WTC11 (cell line): ENCODE measurements around the gene SPRYD7. TPM values are rescaled to one million over a fixed set of nuclear protein-coding genes. Genes with fewer than 3 reads are reported as not detected.

Experiments
- ATAC-seq: fragments of 200-7000 bp; cut with Tn5 transposase; 2 replicates; pipeline ENCODE4 v1.10.0; 2021; ENCODE audit warnings: mild to moderate bottlenecking, moderate library complexity
- CTCF ChIA-PET: fragments of 300-600 bp; sonication (Branson Sonifier 250); formaldehyde crosslinking; loops from one replicate; lab custom pipeline; 2021; ENCODE audit warnings: antibody characterized with exemption; lab: Charles Lee
- POLR2A ChIA-PET: fragments of 350-600 bp; sonication (Branson Sonifier 250); formaldehyde crosslinking; loops from one replicate; lab custom pipeline; 2021; ENCODE audit warnings: antibody characterized with exemption; lab: Charles Lee
- DNase-seq: peaks from one replicate; pipeline ENCODE4 v3.0.0; 2021; ENCODE audit warnings: low spot score
- H3K27ac Mint-ChIP-seq: 2 replicates; pipeline ENCODE4 v1.8.0; 2021; ENCODE audit warnings: mixed read lengths
- H3K27me3 Mint-ChIP-seq: 2 replicates; pipeline ENCODE4 v1.8.0; 2021; ENCODE audit warnings: low read depth, mild to moderate bottlenecking, moderate library complexity, mixed read lengths
- H3K36me3 Mint-ChIP-seq: 2 replicates; pipeline ENCODE4 v1.8.0; 2021; ENCODE audit warnings: mixed read lengths
- H3K4me1 Mint-ChIP-seq: 2 replicates; pipeline ENCODE4 v1.8.0; 2022; ENCODE audit warnings: mixed read lengths
- H3K4me3 Mint-ChIP-seq: 2 replicates; pipeline ENCODE4 v1.8.0; 2021; ENCODE audit warnings: mild to moderate bottlenecking, moderate library complexity, mixed read lengths
- H3K9me3 Mint-ChIP-seq: 2 replicates; pipeline ENCODE4 v1.8.0; 2021; ENCODE audit warnings: mixed read lengths
- CREM ChIP-seq: sonication (generic); formaldehyde crosslinking; IDR thresholded peaks from 2 replicates; pipeline ENCODE4 v1.8.1; 2022; ENCODE audit warnings: mild to moderate bottlenecking, missing genetic modification reagents, moderate library complexity
- FOXK1 ChIP-seq: sonication (generic); formaldehyde crosslinking; IDR thresholded peaks from 2 replicates; pipeline ENCODE4 v1.8.0; 2022; ENCODE audit warnings: mild to moderate bottlenecking, moderate library complexity, missing genetic modification reagents
- FOXP1 ChIP-seq: sonication (generic); formaldehyde crosslinking; IDR thresholded peaks from 2 replicates; pipeline ENCODE4 v1.8.0; 2022; ENCODE audit warnings: missing genetic modification reagents, mild to moderate bottlenecking, moderate library complexity, borderline replicate concordance
- GTF2I ChIP-seq: fragments of 250-450 bp; sonication (Bioruptor Pico); conservative IDR thresholded peaks from 2 replicates; pipeline ENCODE4 v1.4.0; 2021; ENCODE audit warnings: mild to moderate bottlenecking
- MYBL2 ChIP-seq: sonication (generic); formaldehyde crosslinking; IDR thresholded peaks from 2 replicates; pipeline ENCODE4 v1.8.1; 2023; ENCODE audit warnings: mild to moderate bottlenecking, moderate library complexity, missing genetic modification reagents
- NFE2L1 ChIP-seq: sonication (generic); formaldehyde crosslinking; IDR thresholded peaks from 2 replicates; pipeline ENCODE4 v1.8.1; 2023; ENCODE audit warnings: missing genetic modification reagents
- SMAD4 ChIP-seq: sonication (generic); formaldehyde crosslinking; IDR thresholded peaks from 2 replicates; pipeline ENCODE4 v1.8.0; 2022; ENCODE audit warnings: mild to moderate bottlenecking, missing genetic modification reagents
- TEAD1 ChIP-seq: sonication (generic); formaldehyde crosslinking; IDR thresholded peaks from 2 replicates; pipeline ENCODE4 v1.8.0; 2022; ENCODE audit warnings: mild to moderate bottlenecking, missing genetic modification reagents
- ZBTB21 ChIP-seq: sonication (generic); formaldehyde crosslinking; IDR thresholded peaks from 2 replicates; pipeline ENCODE4 v1.8.1; 2023; ENCODE audit warnings: mild to moderate bottlenecking, missing genetic modification reagents, borderline replicate concordance
- ZNF232 ChIP-seq: sonication (generic); formaldehyde crosslinking; IDR thresholded peaks from 2 replicates; pipeline ENCODE4 v1.8.0; 2022; ENCODE audit warnings: mild to moderate bottlenecking, missing genetic modification reagents
- ZNF263 ChIP-seq: sonication (generic); formaldehyde crosslinking; IDR thresholded peaks from 2 replicates; pipeline ENCODE4 v1.8.1; 2022; ENCODE audit warnings: low read depth, mild to moderate bottlenecking, moderate library complexity, missing genetic modification reagents
- ZNF423 ChIP-seq: fragments of 250-450 bp; sonication (Bioruptor Pico); IDR thresholded peaks from 2 replicates; pipeline ENCODE4 v2.1.2; 2022; ENCODE audit warnings: mild to moderate bottlenecking, moderate library complexity
- ZNF671 ChIP-seq: fragments of 250-450 bp; sonication (Bioruptor Pico); IDR thresholded peaks from 2 replicates; pipeline ENCODE4 v1.8.0; 2021; ENCODE audit warnings: mild to moderate bottlenecking
- total RNA-seq: library from RNA; stranded (reverse); gene quantifications from 3 replicates; pipeline ENCODE4 v1.2.3, GENCODE V29; 2021
- TF ChIP-seq, protein P1 (sequence below): sonication (generic); formaldehyde crosslinking; IDR thresholded peaks from 2 replicates; pipeline ENCODE4 v1.8.1; 2023; ENCODE audit warnings: mild to moderate bottlenecking, missing genetic modification reagents
- TF ChIP-seq, protein P2 (sequence below): sonication (generic); formaldehyde crosslinking; IDR thresholded peaks from 2 replicates; pipeline ENCODE4 v1.8.0; 2022; ENCODE audit warnings: mild to moderate bottlenecking, missing genetic modification reagents
- TF ChIP-seq, protein P3 (sequence below): sonication (generic); formaldehyde crosslinking; IDR thresholded peaks from 2 replicates; pipeline ENCODE4 v1.8.1; 2022; ENCODE audit warnings: low read depth, missing genetic modification reagents, borderline replicate concordance
- TF ChIP-seq, protein P4 (sequence below): sonication (generic); formaldehyde crosslinking; IDR thresholded peaks from 2 replicates; pipeline ENCODE4 v1.8.1; 2023; ENCODE audit warnings: mild to moderate bottlenecking, missing genetic modification reagents, moderate library complexity
- TF ChIP-seq, protein P5 (sequence below): fragments of 250-450 bp; sonication (Bioruptor Pico); IDR thresholded peaks from 2 replicates; pipeline ENCODE4 v1.9.0; 2021; ENCODE audit warnings: mild to moderate bottlenecking, borderline replicate concordance
- TF ChIP-seq, protein P6 (sequence below): sonication (generic); formaldehyde crosslinking; IDR thresholded peaks from 2 replicates; pipeline ENCODE4 v1.8.1; 2022; ENCODE audit warnings: missing genetic modification reagents, borderline replicate concordance
- TF ChIP-seq, protein P7 (sequence below): sonication (generic); formaldehyde crosslinking; IDR thresholded peaks from 2 replicates; pipeline ENCODE4 v1.8.0; 2022; ENCODE audit warnings: mild to moderate bottlenecking, missing genetic modification reagents
- TF ChIP-seq, protein P8 (sequence below): fragments of 250-450 bp; sonication (Bioruptor Pico); conservative IDR thresholded peaks from 2 replicates; pipeline ENCODE4 v1.9.0; 2021; ENCODE audit warnings: mild to moderate bottlenecking

SPRYD7 gene
- total RNA-seq, 1 experiment from 2014 or later = 3.1 TPM

DNA sequence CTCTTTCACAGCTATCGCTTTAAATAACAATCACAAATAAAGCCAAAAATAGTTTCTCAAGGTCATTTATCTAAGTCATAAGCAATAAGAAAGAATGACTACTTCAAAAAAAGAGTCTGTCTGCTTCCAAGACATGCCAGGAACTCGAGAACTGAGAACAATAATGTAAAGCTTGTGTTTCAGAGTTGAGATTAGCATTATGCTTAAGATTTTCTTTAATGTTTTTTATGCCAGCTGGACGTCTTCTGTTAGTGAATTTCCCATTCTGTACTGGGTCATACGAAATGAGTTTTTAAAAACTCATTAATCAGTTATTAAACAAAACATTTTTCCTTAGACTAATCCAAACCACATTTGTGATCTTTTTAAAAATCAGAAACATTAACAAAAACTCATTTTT lies 3.2 kb upstream of the SPRYD7 start (continued):
- TF ChIP-seq ZNF423 = no peak
- no peak for TF ChIP-seq CREM
- TF ChIP-seq FOXP1 (CRISPR knock-in tag) = no peak
- TF ChIP-seq, protein P1, sequence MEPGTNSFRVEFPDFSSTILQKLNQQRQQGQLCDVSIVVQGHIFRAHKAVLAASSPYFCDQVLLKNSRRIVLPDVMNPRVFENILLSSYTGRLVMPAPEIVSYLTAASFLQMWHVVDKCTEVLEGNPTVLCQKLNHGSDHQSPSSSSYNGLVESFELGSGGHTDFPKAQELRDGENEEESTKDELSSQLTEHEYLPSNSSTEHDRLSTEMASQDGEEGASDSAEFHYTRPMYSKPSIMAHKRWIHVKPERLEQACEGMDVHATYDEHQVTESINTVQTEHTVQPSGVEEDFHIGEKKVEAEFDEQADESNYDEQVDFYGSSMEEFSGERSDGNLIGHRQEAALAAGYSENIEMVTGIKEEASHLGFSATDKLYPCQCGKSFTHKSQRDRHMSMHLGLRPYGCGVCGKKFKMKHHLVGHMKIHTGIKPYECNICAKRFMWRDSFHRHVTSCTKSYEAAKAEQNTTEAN = no peak
- no peak for TF ChIP-seq NFE2L1
- TF ChIP-seq, protein P2, sequence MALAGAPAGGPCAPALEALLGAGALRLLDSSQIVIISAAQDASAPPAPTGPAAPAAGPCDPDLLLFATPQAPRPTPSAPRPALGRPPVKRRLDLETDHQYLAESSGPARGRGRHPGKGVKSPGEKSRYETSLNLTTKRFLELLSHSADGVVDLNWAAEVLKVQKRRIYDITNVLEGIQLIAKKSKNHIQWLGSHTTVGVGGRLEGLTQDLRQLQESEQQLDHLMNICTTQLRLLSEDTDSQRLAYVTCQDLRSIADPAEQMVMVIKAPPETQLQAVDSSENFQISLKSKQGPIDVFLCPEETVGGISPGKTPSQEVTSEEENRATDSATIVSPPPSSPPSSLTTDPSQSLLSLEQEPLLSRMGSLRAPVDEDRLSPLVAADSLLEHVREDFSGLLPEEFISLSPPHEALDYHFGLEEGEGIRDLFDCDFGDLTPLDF (CRISPR knock-in tag) = no peak

DNA sequence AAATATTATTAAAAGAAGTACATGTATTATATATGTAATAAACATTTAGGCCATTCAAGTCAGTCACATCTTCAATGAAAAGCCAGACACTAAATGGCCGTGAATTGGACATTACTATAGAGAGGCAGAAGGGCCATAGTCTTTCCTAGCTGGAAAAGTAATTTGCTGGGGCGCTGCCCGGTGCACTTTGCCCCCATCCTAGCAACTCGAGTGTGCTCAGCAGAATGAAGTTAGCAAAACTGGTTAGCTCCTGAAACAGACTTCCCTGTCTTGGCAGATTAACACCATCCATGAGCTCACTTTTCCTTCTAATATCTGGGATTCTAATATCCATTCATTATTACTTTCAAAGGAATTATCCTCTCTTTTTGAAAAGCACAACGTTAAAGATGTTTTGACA lies 2.8 kb upstream of the SPRYD7 start:
- Mint-ChIP-seq H3K4me3 (no peak overlapping the region), H3K36me3 (no peaks in the 10 kb centered on the region), H3K27me3 (peaks cover 12% of the 10 kb centered on the region), H3K4me1 (peaks cover 6% of the 10 kb centered on the region), H3K27ac (no peak overlapping the region), H3K9me3 (no peaks in the 10 kb centered on the region)
- POLR2A ChIA-PET = no interaction called here
- CTCF ChIA-PET = interaction anchor here (0.5 to 1.3 kb wide), 3 partner anchors 37 to 744 kb away, joined by 3 read pairs; no protein-coding TSS in a partner anchor
- DNase-seq = no peak
- ATAC-seq = no peak
- TF ChIP-seq ZNF671 (CRISPR knock-in tag) = no peak
- TF ChIP-seq, protein P3, sequence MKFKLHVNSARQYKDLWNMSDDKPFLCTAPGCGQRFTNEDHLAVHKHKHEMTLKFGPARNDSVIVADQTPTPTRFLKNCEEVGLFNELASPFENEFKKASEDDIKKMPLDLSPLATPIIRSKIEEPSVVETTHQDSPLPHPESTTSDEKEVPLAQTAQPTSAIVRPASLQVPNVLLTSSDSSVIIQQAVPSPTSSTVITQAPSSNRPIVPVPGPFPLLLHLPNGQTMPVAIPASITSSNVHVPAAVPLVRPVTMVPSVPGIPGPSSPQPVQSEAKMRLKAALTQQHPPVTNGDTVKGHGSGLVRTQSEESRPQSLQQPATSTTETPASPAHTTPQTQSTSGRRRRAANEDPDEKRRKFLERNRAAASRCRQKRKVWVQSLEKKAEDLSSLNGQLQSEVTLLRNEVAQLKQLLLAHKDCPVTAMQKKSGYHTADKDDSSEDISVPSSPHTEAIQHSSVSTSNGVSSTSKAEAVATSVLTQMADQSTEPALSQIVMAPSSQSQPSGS = no peak
- TF ChIP-seq, protein P4, sequence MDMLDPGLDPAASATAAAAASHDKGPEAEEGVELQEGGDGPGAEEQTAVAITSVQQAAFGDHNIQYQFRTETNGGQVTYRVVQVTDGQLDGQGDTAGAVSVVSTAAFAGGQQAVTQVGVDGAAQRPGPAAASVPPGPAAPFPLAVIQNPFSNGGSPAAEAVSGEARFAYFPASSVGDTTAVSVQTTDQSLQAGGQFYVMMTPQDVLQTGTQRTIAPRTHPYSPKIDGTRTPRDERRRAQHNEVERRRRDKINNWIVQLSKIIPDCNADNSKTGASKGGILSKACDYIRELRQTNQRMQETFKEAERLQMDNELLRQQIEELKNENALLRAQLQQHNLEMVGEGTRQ = no peak
- TF ChIP-seq ZBTB21 (CRISPR knock-in tag) = no peak
- no peak for TF ChIP-seq GTF2I (CRISPR knock-in tag)
- TF ChIP-seq ZNF263 (CRISPR knock-in tag) = no peak
- TF ChIP-seq ZNF232 = no peak
- TF ChIP-seq, protein P5, sequence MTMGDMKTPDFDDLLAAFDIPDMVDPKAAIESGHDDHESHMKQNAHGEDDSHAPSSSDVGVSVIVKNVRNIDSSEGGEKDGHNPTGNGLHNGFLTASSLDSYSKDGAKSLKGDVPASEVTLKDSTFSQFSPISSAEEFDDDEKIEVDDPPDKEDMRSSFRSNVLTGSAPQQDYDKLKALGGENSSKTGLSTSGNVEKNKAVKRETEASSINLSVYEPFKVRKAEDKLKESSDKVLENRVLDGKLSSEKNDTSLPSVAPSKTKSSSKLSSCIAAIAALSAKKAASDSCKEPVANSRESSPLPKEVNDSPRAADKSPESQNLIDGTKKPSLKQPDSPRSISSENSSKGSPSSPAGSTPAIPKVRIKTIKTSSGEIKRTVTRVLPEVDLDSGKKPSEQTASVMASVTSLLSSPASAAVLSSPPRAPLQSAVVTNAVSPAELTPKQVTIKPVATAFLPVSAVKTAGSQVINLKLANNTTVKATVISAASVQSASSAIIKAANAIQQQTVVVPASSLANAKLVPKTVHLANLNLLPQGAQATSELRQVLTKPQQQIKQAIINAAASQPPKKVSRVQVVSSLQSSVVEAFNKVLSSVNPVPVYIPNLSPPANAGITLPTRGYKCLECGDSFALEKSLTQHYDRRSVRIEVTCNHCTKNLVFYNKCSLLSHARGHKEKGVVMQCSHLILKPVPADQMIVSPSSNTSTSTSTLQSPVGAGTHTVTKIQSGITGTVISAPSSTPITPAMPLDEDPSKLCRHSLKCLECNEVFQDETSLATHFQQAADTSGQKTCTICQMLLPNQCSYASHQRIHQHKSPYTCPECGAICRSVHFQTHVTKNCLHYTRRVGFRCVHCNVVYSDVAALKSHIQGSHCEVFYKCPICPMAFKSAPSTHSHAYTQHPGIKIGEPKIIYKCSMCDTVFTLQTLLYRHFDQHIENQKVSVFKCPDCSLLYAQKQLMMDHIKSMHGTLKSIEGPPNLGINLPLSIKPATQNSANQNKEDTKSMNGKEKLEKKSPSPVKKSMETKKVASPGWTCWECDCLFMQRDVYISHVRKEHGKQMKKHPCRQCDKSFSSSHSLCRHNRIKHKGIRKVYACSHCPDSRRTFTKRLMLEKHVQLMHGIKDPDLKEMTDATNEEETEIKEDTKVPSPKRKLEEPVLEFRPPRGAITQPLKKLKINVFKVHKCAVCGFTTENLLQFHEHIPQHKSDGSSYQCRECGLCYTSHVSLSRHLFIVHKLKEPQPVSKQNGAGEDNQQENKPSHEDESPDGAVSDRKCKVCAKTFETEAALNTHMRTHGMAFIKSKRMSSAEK (CRISPR knock-in tag) = no peak
- TF ChIP-seq TEAD1 (CRISPR knock-in tag) = no peak
- TF ChIP-seq, protein P6, sequence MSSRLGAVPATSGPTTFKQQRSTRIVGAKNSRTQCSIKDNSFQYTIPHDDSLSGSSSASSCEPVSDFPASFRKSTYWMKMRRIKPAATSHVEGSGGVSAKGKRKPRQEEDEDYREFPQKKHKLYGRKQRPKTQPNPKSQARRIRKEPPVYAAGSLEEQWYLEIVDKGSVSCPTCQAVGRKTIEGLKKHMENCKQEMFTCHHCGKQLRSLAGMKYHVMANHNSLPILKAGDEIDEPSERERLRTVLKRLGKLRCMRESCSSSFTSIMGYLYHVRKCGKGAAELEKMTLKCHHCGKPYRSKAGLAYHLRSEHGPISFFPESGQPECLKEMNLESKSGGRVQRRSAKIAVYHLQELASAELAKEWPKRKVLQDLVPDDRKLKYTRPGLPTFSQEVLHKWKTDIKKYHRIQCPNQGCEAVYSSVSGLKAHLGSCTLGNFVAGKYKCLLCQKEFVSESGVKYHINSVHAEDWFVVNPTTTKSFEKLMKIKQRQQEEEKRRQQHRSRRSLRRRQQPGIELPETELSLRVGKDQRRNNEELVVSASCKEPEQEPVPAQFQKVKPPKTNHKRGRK (CRISPR knock-in tag) = no peak
- TF ChIP-seq, protein P7, sequence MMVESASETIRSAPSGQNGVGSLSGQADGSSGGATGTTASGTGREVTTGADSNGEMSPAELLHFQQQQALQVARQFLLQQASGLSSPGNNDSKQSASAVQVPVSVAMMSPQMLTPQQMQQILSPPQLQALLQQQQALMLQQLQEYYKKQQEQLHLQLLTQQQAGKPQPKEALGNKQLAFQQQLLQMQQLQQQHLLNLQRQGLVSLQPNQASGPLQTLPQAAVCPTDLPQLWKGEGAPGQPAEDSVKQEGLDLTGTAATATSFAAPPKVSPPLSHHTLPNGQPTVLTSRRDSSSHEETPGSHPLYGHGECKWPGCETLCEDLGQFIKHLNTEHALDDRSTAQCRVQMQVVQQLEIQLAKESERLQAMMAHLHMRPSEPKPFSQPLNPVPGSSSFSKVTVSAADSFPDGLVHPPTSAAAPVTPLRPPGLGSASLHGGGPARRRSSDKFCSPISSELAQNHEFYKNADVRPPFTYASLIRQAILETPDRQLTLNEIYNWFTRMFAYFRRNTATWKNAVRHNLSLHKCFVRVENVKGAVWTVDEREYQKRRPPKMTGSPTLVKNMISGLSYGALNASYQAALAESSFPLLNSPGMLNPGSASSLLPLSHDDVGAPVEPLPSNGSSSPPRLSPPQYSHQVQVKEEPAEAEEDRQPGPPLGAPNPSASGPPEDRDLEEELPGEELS (CRISPR knock-in tag) = no peak
- no peak for TF ChIP-seq FOXK1 (CRISPR knock-in tag)
- TF ChIP-seq SMAD4 (CRISPR knock-in tag) = no peak
- no peak for TF ChIP-seq MYBL2 (CRISPR knock-in tag)
- TF ChIP-seq, protein P8, sequence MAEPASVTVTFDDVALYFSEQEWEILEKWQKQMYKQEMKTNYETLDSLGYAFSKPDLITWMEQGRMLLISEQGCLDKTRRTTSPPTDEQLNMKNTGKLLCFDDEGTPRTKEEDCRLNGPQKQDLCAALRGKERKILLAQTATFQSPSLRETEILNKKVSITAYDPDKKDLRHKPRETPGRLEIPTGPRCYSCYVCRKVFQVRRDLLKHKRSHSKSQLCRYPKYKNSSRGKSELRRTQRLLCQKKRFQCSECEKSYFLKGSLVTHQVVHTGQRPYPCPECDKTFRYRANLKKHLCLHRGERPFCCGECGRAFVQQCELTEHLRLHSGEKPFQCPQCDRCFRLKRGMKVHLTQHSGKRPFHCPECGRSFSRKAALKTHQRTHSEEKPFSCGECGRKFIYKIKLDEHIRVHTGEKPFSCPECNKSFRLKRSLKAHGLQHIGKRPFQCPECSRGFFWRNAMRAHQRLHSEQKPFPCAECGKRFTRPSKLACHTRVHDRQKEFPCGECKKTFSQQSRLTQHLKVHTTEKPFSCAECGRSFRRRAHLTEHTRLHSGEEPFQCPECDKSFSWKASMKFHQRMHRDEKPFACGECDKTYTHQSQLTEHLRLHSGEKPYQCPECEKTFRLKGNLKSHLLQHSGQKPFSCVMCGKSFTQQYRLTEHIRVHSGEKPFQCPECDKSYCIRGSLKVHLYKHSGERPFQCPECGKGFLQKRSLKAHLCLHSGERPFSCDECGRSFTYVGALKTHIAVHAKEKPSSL (CRISPR knock-in tag) = no peak
